ENCODE results near the gene TMEM72.

Gene TMEM72

DNA sequence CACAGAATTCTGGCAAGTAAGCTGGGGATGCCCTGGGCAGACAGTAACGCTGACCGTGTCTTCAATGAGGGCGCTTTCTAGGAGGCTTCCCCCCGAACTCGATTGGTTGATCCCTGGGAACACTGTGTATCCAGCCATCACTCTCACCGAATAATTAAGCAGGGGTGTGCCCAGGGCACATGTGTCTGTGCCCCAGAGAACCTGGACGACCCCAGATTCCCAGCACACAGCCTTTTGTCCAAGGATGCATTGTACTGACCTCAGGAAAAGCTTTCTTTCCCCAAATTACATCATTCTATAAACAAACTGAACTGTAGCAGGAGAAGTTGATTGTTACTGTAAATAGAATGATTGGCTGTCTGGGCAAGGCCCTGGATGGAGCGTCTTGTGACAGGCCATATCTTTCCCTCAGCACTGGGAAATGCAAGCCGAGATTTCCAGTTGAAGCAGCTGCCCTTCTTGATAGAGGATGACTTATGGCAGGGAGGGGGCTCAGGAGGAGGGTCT, 74.1 kb downstream of the TMEM72 start:
- H3K27ac ChIP-seq = peak overlapping the region; percentile 80 to 81
- no peak overlapping the region for H3K4me3 ChIP-seq
- TF ChIP-seq, protein P1, sequence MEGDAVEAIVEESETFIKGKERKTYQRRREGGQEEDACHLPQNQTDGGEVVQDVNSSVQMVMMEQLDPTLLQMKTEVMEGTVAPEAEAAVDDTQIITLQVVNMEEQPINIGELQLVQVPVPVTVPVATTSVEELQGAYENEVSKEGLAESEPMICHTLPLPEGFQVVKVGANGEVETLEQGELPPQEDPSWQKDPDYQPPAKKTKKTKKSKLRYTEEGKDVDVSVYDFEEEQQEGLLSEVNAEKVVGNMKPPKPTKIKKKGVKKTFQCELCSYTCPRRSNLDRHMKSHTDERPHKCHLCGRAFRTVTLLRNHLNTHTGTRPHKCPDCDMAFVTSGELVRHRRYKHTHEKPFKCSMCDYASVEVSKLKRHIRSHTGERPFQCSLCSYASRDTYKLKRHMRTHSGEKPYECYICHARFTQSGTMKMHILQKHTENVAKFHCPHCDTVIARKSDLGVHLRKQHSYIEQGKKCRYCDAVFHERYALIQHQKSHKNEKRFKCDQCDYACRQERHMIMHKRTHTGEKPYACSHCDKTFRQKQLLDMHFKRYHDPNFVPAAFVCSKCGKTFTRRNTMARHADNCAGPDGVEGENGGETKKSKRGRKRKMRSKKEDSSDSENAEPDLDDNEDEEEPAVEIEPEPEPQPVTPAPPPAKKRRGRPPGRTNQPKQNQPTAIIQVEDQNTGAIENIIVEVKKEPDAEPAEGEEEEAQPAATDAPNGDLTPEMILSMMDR (IDR thresholded peaks at IDR 0.05) = no peak
- DNase-seq (ENCODE audit: low spot score) = peak; percentile 63

DNA sequence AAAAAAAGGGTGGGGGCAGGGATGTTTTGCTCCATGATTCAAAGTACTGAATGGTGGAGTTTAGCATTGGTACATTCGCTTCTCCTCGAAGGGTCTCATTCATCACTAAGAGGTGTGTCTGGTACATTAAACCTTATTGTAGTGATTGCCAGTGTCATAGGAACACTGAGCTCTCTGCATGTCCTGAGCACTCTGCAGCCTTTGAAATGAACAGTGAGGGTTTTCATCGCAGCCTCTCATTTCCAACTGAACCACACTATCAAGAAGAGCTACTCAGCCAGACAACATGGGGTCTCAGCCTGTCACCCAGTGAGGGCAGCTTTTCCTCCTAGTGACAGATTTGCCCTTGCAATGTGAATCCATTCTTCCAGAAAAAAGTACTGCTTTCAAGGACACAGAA, 75.0 kb downstream of the TMEM72 start:
- TF ChIP-seq, protein P1 (IDR thresholded peaks at IDR 0.05) = no peak
- H3K4me3 ChIP-seq = peak overlapping the region; percentile 14
- DNase-seq (ENCODE audit: low spot score) = peak; percentile 43
- peak overlapping the region; percentile 80 to 81 for H3K27ac ChIP-seq

Data from coronary artery (tissue), 2 donors.